SK-N-SH (cell line): ENCODE measurements around the gene LDB2. TPM values are rescaled to one million over a fixed set of nuclear protein-coding genes. Genes with fewer than 3 reads are reported as not detected.
"Not testable (repeated sequence)": the region's sequence is repeated elsewhere in the genome, so short reads cannot be mapped to it uniquely, and the experiment has no call there.

ENCODE experiments used
- CTCF ChIA-PET: fragments of 300-600, 350-600 bp; formaldehyde crosslinking; extraction: SDS; loops from one replicate; lab custom pipeline; 2021; lab: Yijun Ruan, JAX
- POLR2A ChIA-PET: fragments of 350-600 bp; sonication (Branson Sonifier 250); formaldehyde crosslinking; extraction: SDS; loops from one replicate; lab custom pipeline; 2020; ENCODE audit warnings: antibody characterized with exemption, inconsistent platforms; lab: Yijun Ruan, JAX
- DNase-seq: peaks from one replicate; pipeline ENCODE4 v3.0.0; 2012
- H2AFZ ChIP-seq: fragments of 200-600 bp; sonication (generic); 2 replicates; pipeline ENCODE4 v1.8.1; 2016; ENCODE audit warnings: antibody characterized with exemption, mild to moderate bottlenecking, low read depth
- H3F3A ChIP-seq: fragments of 200-600 bp; sonication (generic); replicated peaks from 2 replicates; pipeline ENCODE3; 2016; ENCODE audit warnings: antibody characterized with exemption, mild to moderate bottlenecking; ENCODE audit not compliant: insufficient read depth
- H3K27ac ChIP-seq, 2 experiments: fragments of 200-500 bp in 1 of 2; fragments of 200-600 bp in 1 of 2; sonication (Bioruptor generic) in 1 of 2; sonication (generic), shearing (Covaris generic) in 1 of 2; 2 replicates each; pipeline versions ENCODE4 v1.5.1 to v1.6.1; 2014 to 2016; ENCODE audit warnings: low read depth in 2 of 2, inconsistent platforms in 1 of 2, low read length in 1 of 2, mild to moderate bottlenecking in 1 of 2, mixed read lengths in 1 of 2
- H3K27me3 ChIP-seq: fragments of 200-600 bp; sonication (generic), shearing (Covaris generic); 2 replicates; pipeline ENCODE4 v1.6.1; 2016; ENCODE audit warnings: mixed run types; ENCODE audit not compliant: insufficient read depth
- H3K36me3 ChIP-seq, 2 experiments: fragments of 200-500 bp in 1 of 2; fragments of 200-600 bp in 1 of 2; sonication (Bioruptor generic) in 1 of 2; sonication (generic) in 1 of 2; replicated peaks in 1 of 2; 2 replicates each; pipeline versions ENCODE3 to v1.5.1; 2014 to 2016; ENCODE audit warnings: low read length in 1 of 2, mild to moderate bottlenecking in 1 of 2; ENCODE audit not compliant: insufficient read depth in 2 of 2, control insufficient read depth in 1 of 2
- H3K4me1 ChIP-seq, 2 experiments: fragments of 200-500 bp in 1 of 2; fragments of 200-600 bp in 1 of 2; sonication (Bioruptor generic) in 1 of 2; sonication (generic), shearing (Covaris generic) in 1 of 2; 2 replicates each; pipeline versions ENCODE4 v1.5.1 to v1.6.1; 2014 to 2016; ENCODE audit warnings: low read depth in 1 of 2, low read length in 1 of 2, mixed run types in 1 of 2; ENCODE audit not compliant: insufficient read depth in 2 of 2, control insufficient read depth in 1 of 2
- H3K4me2 ChIP-seq: fragments of 200-600 bp; sonication (generic), shearing (Covaris generic); 2 replicates; pipeline ENCODE4 v1.6.1; 2017; ENCODE audit warnings: mixed run types
- H3K4me3 ChIP-seq, 2 experiments: fragments of 200-500 bp in 1 of 2; fragments of 200-600 bp in 1 of 2; sonication (Bioruptor generic) in 1 of 2; sonication (generic), shearing (Covaris generic) in 1 of 2; 2 replicates each; pipeline versions ENCODE4 v1.5.1 to v1.8.1; 2014 to 2016; ENCODE audit warnings: low read depth in 2 of 2, inconsistent platforms in 1 of 2, low read length in 1 of 2, mild to moderate bottlenecking in 1 of 2, mixed read lengths in 1 of 2, moderate library complexity in 1 of 2
- H3K79me2 ChIP-seq: fragments of 200-600 bp; sonication (generic); 2 replicates; pipeline ENCODE4 v1.8.1; 2017; ENCODE audit warnings: mild to moderate bottlenecking; ENCODE audit not compliant: insufficient read depth
- H3K9ac ChIP-seq: fragments of 200-600 bp; sonication (generic); 2 replicates; pipeline ENCODE4 v1.6.1; 2017; ENCODE audit warnings: mixed run types
- H3K9me2 ChIP-seq: fragments of 200-600 bp; sonication (generic); 2 replicates; pipeline ENCODE4 v1.6.1; 2017; ENCODE audit warnings: mixed run types
- H3K9me3 ChIP-seq: fragments of 200-600 bp; sonication (generic); 2 replicates; pipeline ENCODE4 v1.6.1; 2017; ENCODE audit warnings: mixed run types, mild to moderate bottlenecking, moderate library complexity
- H4K20me1 ChIP-seq: fragments of 200-600 bp; sonication (generic); 2 replicates; pipeline ENCODE4 v1.6.1; 2017; ENCODE audit warnings: mild to moderate bottlenecking, mixed run types; ENCODE audit not compliant: insufficient read depth
- CHD2 ChIP-seq: fragments of 150-350 bp; IDR thresholded peaks from 2 replicates; pipeline ENCODE4 v1.6.1; 2018; ENCODE audit warnings: low read length; ENCODE audit not compliant: partially characterized antibody
- FOSL2 ChIP-seq: IDR thresholded peaks from 2 replicates; pipeline ENCODE4 v1.4.0; 2012; ENCODE audit warnings: low read depth, mild to moderate bottlenecking, moderate library complexity, borderline replicate concordance
- NFIC ChIP-seq: IDR thresholded peaks from 2 replicates; pipeline ENCODE4 v1.4.0; 2012; ENCODE audit warnings: borderline replicate concordance
- RAD21 ChIP-seq: IDR thresholded peaks from 2 replicates; pipeline ENCODE4 v1.6.1; 2012; ENCODE audit warnings: mild to moderate bottlenecking, low read length
- RFX5 ChIP-seq: IDR thresholded peaks from 2 replicates; pipeline ENCODE4 v1.6.1; 2012; ENCODE audit warnings: mild to moderate bottlenecking, improper control_type of control experiment, low read length
- SIN3A ChIP-seq: IDR thresholded peaks from 2 replicates; pipeline ENCODE4 v1.6.1; 2012; ENCODE audit warnings: low read depth, mild to moderate bottlenecking, low read length, moderate library complexity, borderline replicate concordance
- SMC3 ChIP-seq: IDR thresholded peaks from 2 replicates; pipeline ENCODE4 v1.6.1; 2012; ENCODE audit warnings: low read depth, low read length, improper control_type of control experiment
- TAF1 ChIP-seq: IDR thresholded peaks from 2 replicates; pipeline ENCODE4 v1.6.1; 2012; ENCODE audit warnings: low read depth, mild to moderate bottlenecking, low read length, moderate library complexity, borderline replicate concordance
- TCF12 ChIP-seq: IDR thresholded peaks from 2 replicates; pipeline ENCODE4 v1.4.0; 2012
- WGBS: methylation state at CpG from one replicate; pipeline ENCODE4 v1.1.6; 2017; ENCODE audit warnings: low lambda C conversion rate; 5-methylcytosine and 5-hydroxymethylcytosine counted together
- polyA plus RNA-seq, 3 experiments: library from polyadenylated mRNA; depleted of rRNA; stranded (reverse); fragments of >200 nt; gene quantifications; 2 replicates each; pipeline ENCODE4 v1.2.3, GENCODE V29; 2012
- TF ChIP-seq, protein P1 (sequence below): fragments of 200-600 bp; sonication (generic); IDR thresholded peaks from 2 replicates; pipeline ENCODE4 v1.6.1; 2017; ENCODE audit warnings: antibody characterized with exemption, mild to moderate bottlenecking, moderate library complexity

The LDB2 gene
- polyA plus RNA-seq, 1 of the 3 experiments (the other 2 are of a cell fraction) = 11.0 TPM

- Histone ChIP-seq H3K27me3 (no peaks in the 10 kb centered on the region), H3K4me3 (no peak overlapping the region), H3K4me2 (no peak overlapping the region), H3K4me1 (peaks cover 0 to 4% of the 10 kb centered on the region in 2 experiments; a peak in 1 of 4 replicates), H3K79me2 (no peaks in the 10 kb centered on the region), H2AFZ (no peak overlapping the region), H3K27ac (no peak overlapping the region), H4K20me1 (no peaks in the 10 kb centered on the region), H3K9me3 (no peaks in the 10 kb centered on the region), H3K36me3 (no peaks in the 10 kb centered on the region), H3F3A (no peaks in the 10 kb centered on the region), H3K9me2 (no peaks in the 10 kb centered on the region), H3K9ac (no peak overlapping the region)
- WGBS = 79% methylated on average over 3 of the region's 3 CpGs
- ChIA-PET CTCF (interaction anchor here (1.4 kb wide), 1 partner anchor 16 kb away, joined by 3 read pairs; no protein-coding TSS in a partner anchor), POLR2A (no interaction called here)
- TF ChIP-seq RFX5 = no peak
- no peak for TF ChIP-seq TCF12
- TF ChIP-seq SMC3 = no peak
- no peak for TF ChIP-seq FOSL2
- no peak for TF ChIP-seq CHD2
- DNase-seq = no peak
Measured at GRCh38 chr4:16572161-16572560, 326.3 kb downstream of the LDB2 start.

- no peak overlapping the region for H2AFZ ChIP-seq
- H3K79me2 ChIP-seq = no peaks in the 10 kb centered on the region
- peaks cover 0 to 6% of the 10 kb centered on the region in 2 experiments for H3K36me3 ChIP-seq
- no peaks in the 10 kb centered on the region for H4K20me1 ChIP-seq
- no peak overlapping the region for H3K9ac ChIP-seq
- H3F3A ChIP-seq = no peaks in the 10 kb centered on the region
- no peaks in the 10 kb centered on the region for H3K9me3 ChIP-seq
- no peak overlapping the region for H3K4me3 ChIP-seq
- H3K27ac ChIP-seq = no peak overlapping the region
- no peak for DNase-seq
- no peaks in the 10 kb centered on the region for H3K27me3 ChIP-seq
- ChIA-PET CTCF (no interaction called here), POLR2A (no interaction called here)
- H3K4me2 ChIP-seq = no peak overlapping the region
- H3K9me2 ChIP-seq = no peaks in the 10 kb centered on the region
- WGBS = 86% methylated on average over 2 of the region's 2 CpGs
- TF ChIP-seq, protein P1, sequence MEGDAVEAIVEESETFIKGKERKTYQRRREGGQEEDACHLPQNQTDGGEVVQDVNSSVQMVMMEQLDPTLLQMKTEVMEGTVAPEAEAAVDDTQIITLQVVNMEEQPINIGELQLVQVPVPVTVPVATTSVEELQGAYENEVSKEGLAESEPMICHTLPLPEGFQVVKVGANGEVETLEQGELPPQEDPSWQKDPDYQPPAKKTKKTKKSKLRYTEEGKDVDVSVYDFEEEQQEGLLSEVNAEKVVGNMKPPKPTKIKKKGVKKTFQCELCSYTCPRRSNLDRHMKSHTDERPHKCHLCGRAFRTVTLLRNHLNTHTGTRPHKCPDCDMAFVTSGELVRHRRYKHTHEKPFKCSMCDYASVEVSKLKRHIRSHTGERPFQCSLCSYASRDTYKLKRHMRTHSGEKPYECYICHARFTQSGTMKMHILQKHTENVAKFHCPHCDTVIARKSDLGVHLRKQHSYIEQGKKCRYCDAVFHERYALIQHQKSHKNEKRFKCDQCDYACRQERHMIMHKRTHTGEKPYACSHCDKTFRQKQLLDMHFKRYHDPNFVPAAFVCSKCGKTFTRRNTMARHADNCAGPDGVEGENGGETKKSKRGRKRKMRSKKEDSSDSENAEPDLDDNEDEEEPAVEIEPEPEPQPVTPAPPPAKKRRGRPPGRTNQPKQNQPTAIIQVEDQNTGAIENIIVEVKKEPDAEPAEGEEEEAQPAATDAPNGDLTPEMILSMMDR = no peak
- TF ChIP-seq RAD21 (no peak), TAF1 (no peak), SIN3A (no peak), NFIC (no peak)
- peaks cover 0 to 4% of the 10 kb centered on the region in 2 experiments; a peak in 1 of 4 replicates for H3K4me1 ChIP-seq
Measured at GRCh38 chr4:16569790-16570189, 328.7 kb downstream of the LDB2 start.

DNA sequence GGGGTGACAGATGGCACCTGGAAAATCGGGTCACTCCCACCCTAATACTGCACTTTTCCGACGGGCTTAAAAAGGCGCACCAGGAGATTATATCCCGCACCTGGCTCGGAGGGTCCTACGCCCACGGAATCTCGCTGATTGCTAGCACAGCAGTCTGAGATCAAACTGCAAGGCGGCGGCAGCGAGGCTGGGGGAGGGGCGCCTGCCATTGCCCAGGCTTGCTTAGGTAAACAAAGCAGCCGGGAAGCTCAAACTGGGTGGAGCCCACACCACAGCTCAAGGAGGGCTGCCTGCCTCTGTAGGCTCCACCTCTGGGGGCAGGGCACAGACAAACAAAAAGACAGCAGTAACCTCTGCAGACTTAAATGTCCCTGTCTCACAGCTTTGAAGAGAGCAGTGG, 341.1 kb downstream of the LDB2 start:
- CTCF ChIA-PET, H3K9me2 ChIP-seq, H3K4me1 ChIP-seq, H4K20me1 ChIP-seq, H3K27me3 ChIP-seq, H3K27ac ChIP-seq, H3K9ac ChIP-seq, H3F3A ChIP-seq, H3K36me3 ChIP-seq, POLR2A ChIA-PET, H3K4me3 ChIP-seq, H3K79me2 ChIP-seq, H2AFZ ChIP-seq, DNase-seq, H3K9me3 ChIP-seq, H3K4me2 ChIP-seq: not testable (repeated sequence)
- 72% methylated on average over 10 of the region's 14 CpGs for WGBS
